ENCODE measurements around the gene ADGRL2. TPM values are rescaled to one million over a fixed set of nuclear protein-coding genes. Genes with fewer than 3 reads are reported as not detected.
A peak's percentile ranks its signal among the peaks of the same experiment; 100 is the strongest.

ADGRL2 gene
- total RNA-seq, 1 donor from 2014 or later = 104 TPM

DNA sequence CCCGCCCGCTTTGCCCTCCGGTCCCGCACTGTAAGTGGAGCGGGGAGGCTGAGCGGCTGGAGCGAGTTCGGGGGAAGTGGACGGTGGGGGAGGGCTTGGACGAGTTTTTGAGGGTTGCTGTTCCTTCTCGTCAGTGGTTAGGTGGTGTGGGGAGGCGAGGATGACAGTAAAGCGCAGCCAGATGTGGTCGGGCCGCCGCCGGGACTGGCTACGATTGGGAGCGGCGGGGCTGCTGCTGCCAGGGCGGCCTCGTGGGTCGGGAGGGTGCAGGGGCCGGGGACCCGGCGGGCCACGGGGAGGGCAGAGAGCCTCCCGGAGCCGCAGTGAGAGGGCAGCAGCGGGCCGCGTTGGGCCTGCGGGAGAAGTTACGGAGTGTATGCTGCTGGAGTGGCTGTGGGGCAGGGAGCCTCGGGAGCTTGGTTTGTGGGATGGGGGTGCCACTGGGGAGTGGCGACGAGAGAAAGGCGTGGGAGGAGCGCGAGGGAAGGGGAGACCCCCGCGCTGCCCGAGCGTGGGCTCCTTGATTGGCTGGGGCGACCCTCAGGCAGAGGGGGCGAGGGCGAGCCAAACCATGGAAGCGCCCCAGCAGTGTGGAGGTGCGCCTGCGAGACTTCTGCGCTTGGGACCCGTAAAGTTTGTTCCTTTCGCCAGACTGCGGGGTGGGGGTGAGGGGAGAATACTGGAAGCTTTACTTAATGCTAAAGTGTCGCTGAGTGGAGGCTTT, 2.1 kb downstream of the ADGRL2 start:
- TF ChIP-seq, protein P1, sequence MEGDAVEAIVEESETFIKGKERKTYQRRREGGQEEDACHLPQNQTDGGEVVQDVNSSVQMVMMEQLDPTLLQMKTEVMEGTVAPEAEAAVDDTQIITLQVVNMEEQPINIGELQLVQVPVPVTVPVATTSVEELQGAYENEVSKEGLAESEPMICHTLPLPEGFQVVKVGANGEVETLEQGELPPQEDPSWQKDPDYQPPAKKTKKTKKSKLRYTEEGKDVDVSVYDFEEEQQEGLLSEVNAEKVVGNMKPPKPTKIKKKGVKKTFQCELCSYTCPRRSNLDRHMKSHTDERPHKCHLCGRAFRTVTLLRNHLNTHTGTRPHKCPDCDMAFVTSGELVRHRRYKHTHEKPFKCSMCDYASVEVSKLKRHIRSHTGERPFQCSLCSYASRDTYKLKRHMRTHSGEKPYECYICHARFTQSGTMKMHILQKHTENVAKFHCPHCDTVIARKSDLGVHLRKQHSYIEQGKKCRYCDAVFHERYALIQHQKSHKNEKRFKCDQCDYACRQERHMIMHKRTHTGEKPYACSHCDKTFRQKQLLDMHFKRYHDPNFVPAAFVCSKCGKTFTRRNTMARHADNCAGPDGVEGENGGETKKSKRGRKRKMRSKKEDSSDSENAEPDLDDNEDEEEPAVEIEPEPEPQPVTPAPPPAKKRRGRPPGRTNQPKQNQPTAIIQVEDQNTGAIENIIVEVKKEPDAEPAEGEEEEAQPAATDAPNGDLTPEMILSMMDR (IDR thresholded peaks at IDR 0.05) = peak; percentile 43
- peak; percentile 80 for DNase-seq
- Histone ChIP-seq H3K27ac (peak overlapping the region; percentile 94), H3K4me3 (peak overlapping the region; percentile 70), H3K27me3 (peaks cover 29% of the 10 kb centered on the region), H3K9me3 (no peaks in the 10 kb centered on the region), H3K36me3 (no peaks in the 10 kb centered on the region), H3K4me1 (no peaks in the 10 kb centered on the region)
- intact Hi-C loops (cut with DNase I) = no loop called here
- ATAC-seq = peak; percentile 74

DNA sequence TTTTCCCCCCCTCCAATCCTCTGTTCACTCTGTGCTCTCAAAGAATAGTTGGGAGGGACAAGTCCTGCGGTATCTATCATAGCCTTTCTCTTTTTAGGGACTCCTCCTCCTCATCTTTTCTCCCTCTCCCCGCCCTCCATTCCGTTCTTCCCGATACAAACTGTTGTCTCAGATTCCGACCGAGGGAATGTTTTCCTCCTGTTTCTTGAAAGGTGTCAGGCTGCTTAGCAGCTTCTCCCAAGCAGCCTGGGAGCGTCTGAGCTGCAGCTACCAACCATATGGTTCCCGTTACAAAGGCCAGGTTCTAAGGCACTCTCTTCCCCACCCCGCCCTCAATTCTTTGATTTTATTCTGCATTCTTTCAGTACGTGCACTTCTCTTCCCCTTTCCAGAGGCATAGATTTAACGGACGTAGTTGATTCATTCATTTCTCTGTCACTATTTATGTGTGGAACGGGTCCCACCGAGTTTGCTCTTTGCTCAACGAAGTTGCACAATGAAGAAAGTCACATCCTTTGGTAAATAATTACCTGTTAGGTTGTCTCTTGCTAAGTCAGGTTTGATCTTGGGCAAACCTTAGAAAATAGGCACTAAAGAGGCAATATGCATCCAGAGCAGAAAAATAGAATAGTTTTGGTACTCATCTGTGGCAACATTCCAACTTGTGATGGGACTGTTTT, 2.8 kb downstream of the ADGRL2 start:
- peak overlapping the region; percentile 70 for H3K4me3 ChIP-seq
- H3K9me3 ChIP-seq = no peaks in the 10 kb centered on the region
- no peaks in the 10 kb centered on the region for H3K4me1 ChIP-seq
- TF ChIP-seq, protein P1 (IDR thresholded peaks at IDR 0.05) = no peak
- intact Hi-C loops (cut with DNase I) = no loop called here
- no peaks in the 10 kb centered on the region for H3K36me3 ChIP-seq
- peak overlapping the region; percentile 94 for H3K27ac ChIP-seq
- no peak for ATAC-seq
- DNase-seq = no peak
- peaks cover 29% of the 10 kb centered on the region for H3K27me3 ChIP-seq

DNA sequence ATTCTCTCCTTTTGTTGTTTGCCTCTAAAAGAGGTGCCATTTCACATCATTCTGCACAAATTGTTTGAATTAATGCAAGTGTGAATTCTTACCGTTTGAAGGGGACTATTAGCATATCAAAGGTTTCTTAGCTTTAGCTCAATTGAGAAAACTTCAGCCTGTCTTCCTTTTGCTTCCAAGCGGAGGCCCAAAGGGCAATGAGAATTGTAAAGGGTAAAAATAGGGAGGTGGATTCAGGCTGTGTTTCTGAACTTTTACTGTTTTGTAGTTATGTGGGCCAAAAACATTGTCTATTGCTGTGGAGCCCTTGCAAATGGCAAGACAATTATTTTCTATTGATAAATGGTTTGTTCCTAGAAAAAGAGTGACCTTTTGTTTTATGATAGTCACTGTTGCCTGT, 3.6 kb downstream of the ADGRL2 start:
- no peaks in the 10 kb centered on the region for H3K9me3 ChIP-seq
- peak overlapping the region; percentile 94 for H3K27ac ChIP-seq
- intact Hi-C loops (cut with DNase I) = no loop called here
- ATAC-seq (no peak), DNase-seq (no peak)
- TF ChIP-seq, protein P1 (IDR thresholded peaks at IDR 0.05) = no peak
- no peaks in the 10 kb centered on the region for H3K36me3 ChIP-seq
- H3K4me1 ChIP-seq = no peaks in the 10 kb centered on the region
- peaks cover 29% of the 10 kb centered on the region for H3K27me3 ChIP-seq
- H3K4me3 ChIP-seq = peak overlapping the region; percentile 70

DNA sequence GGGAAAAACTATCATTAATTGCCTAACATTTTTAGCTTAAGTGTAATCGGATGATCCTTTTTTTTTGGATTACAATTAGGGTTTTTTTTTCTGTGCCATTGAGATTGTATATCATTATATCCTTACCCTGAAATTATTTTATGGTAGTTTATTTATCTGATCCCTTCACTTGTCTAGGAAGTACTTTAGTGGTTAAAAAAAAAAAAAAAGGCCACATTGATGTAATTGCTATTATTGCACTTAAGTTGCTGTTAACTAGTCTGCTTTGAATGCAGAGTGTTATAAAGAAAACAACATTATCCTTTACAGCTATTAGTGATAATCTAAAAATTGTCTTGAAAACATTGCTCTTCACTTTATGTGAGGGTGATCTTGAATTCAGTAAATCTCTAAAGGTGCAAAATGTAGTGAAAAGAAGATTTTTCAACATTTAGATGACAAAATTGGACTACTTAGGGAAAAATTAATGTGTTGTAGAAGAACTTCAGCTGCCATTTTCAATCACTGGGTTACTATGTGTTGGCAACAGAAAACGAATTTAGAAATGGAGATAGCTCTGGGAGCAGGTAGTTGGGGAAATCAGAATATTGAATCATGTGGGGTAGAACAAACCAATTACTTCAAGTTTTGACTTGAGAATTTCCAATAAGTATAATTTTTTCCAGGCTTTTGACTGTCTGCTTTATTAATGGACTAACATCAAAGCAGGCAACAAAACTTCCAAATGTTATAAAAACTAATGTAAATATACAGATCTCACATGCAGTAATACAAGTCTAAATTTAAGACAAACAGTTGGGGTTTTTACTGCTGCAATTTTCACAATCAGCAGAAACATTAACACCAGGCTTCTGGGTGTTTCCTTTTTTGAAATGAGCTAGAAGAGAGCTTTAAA, 5.0 kb downstream of the ADGRL2 start:
- Histone ChIP-seq H3K9me3 (no peaks in the 10 kb centered on the region), H3K36me3 (no peaks in the 10 kb centered on the region), H3K27me3 (peaks cover 26% of the 10 kb centered on the region), H3K4me1 (no peaks in the 10 kb centered on the region), H3K4me3 (peak overlapping the region; percentile 70), H3K27ac (peak overlapping the region; percentile 94)
- intact Hi-C loops (cut with DNase I) = no loop called here
- ATAC-seq (no peak), DNase-seq (no peak)
- TF ChIP-seq, protein P1 (IDR thresholded peaks at IDR 0.05) = no peak

DNA sequence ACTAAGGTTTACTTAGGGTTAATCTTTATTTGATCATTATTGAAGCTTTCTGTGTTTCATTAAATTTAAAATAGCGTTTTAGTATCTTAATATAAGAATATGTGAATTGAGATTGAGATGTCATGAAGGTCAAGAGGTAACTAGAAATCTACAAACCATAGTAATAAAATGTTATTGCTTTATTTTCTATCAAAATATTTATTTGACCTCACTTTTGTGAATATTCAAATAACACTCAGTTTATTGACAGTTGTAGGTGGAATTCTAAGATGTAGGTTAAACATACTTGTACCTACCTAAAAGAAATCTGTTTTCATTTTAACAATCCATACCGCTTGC, 5.7 kb downstream of the ADGRL2 start:
- ATAC-seq (no peak), DNase-seq (no peak)
- TF ChIP-seq, protein P1 (IDR thresholded peaks at IDR 0.05) = no peak
- Histone ChIP-seq H3K36me3 (no peaks in the 10 kb centered on the region), H3K27me3 (peaks cover 25% of the 10 kb centered on the region), H3K9me3 (no peaks in the 10 kb centered on the region), H3K4me3 (peak overlapping the region; percentile 70), H3K4me1 (no peaks in the 10 kb centered on the region), H3K27ac (no peak overlapping the region)
- intact Hi-C loops (cut with DNase I) = no loop called here
